ENCODE data around the gene ERN1. TPM values are rescaled to one million over a fixed set of nuclear protein-coding genes. Genes with fewer than 3 reads are reported as not detected.

The ERN1 gene
- polyA plus RNA-seq, 3 donors = 11.0 to 27.5 (median 13.7) TPM

GRCh38 chr17:64115822-64116534 lies 14.0 kb downstream of the ERN1 start:
- Histone ChIP-seq H3K36me3 (replicated peaks in 1 of 2; ENCODE audit: control insufficient read depth in 1 of 2, insufficient read depth in 2 of 2, low read length in 2 of 2) (peaks cover 0 to 7% of the 10 kb centered on the region in 2 donors), H3K4me3 (replicated peaks in 1 of 3; ENCODE audit: low read depth in 2 of 3, low read length in 3 of 3) (peak overlapping the region in 1 of 3 experiments; percentile 21), H3K4me1 (ENCODE audit: control insufficient read depth in 1 of 2, insufficient read depth in 2 of 2, low read length in 2 of 2) (peaks cover 67 to 74% of the 10 kb centered on the region in 2 donors), H3K27ac (ENCODE audit: low read depth in 1 of 2, low read length in 2 of 2) (peak overlapping the region in 1 of 2 donors; percentile 21), H3K4me2 (replicated peaks; ENCODE audit: extremely low read depth, low read length, poor library complexity, severe bottlenecking) (peak overlapping the region; percentile 33), H4K20me1 (ENCODE audit: insufficient read depth, low read length) (peaks cover 57% of the 10 kb centered on the region), H2AFZ (ENCODE audit: insufficient read depth, low read depth, low read length, poor library complexity, severe bottlenecking) (no peak overlapping the region), H3K9me3 (replicated peaks in 1 of 2; ENCODE audit: control insufficient read depth in 1 of 2, insufficient read depth in 1 of 2, low read length in 2 of 2) (no peaks in the 10 kb centered on the region), H3K27me3 (ENCODE audit: control insufficient read depth in 2 of 2, insufficient read depth in 2 of 2, low read length in 2 of 2) (no peaks in the 10 kb centered on the region), H3K79me2 (ENCODE audit: insufficient read depth, low read length) (peaks cover 95% of the 10 kb centered on the region), H3K9ac (ENCODE audit: insufficient read depth, low read length, poor library complexity, severe bottlenecking) (no peak overlapping the region)
- no peaks in the 10 kb centered on the region for H3K9me3 Mint-ChIP-seq
- 100% methylated on average over 2 of the region's 7 CpGs for WGBS (ENCODE audit: insufficient coverage)
- TF ChIP-seq CTCF (IDR thresholded peaks at IDR 0.05) = no peak
- DNase-seq = peak in 2 of 3 donors; percentile 60 to 70
- H3K4me1 Mint-ChIP-seq = peaks cover 70% of the 10 kb centered on the region
- peak overlapping the region in 1 of 2 donors; percentile 31 for H3K4me3 Mint-ChIP-seq
- H3K36me3 Mint-ChIP-seq = peaks cover 4 to 14% of the 10 kb centered on the region in 2 donors
- peaks cover 0 to 3% (median 0%) of the 10 kb centered on the region in 3 donors for H3K27me3 Mint-ChIP-seq (ENCODE audit: low read depth in 3 of 3)
- intact Hi-C loops (cut with micrococcal nuclease) = loop anchor here (5.0 kb wide), 2 partner anchors 34 to 54 kb away; no protein-coding TSS in a partner anchor
- peak overlapping the region in 6 of 7 donors; percentile 3 to 78 (median 52) for H3K27ac Mint-ChIP-seq

GRCh38 chr17:64115043-64115698 lies 14.8 kb downstream of the ERN1 start:
- H3K4me3 ChIP-seq (replicated peaks in 1 of 3; ENCODE audit: low read depth in 2 of 3, low read length in 3 of 3) = peak overlapping the region in 1 of 3 experiments; percentile 21
- peak overlapping the region in 1 of 2 donors; percentile 21 for H3K27ac ChIP-seq (ENCODE audit: low read depth in 1 of 2, low read length in 2 of 2)
- H4K20me1 ChIP-seq (ENCODE audit: insufficient read depth, low read length) = peaks cover 59% of the 10 kb centered on the region
- H3K4me3 Mint-ChIP-seq = no peak overlapping the region
- H3K36me3 ChIP-seq (replicated peaks in 1 of 2; ENCODE audit: control insufficient read depth in 1 of 2, insufficient read depth in 2 of 2, low read length in 2 of 2) = peaks cover 0 to 7% of the 10 kb centered on the region in 2 donors
- no peaks in the 10 kb centered on the region for H3K27me3 ChIP-seq (ENCODE audit: control insufficient read depth in 2 of 2, insufficient read depth in 2 of 2, low read length in 2 of 2)
- H3K36me3 Mint-ChIP-seq = peaks cover 7 to 12% of the 10 kb centered on the region in 2 donors
- no peak overlapping the region for H2AFZ ChIP-seq (ENCODE audit: insufficient read depth, low read depth, low read length, poor library complexity, severe bottlenecking)
- peaks cover 59 to 66% of the 10 kb centered on the region in 2 donors for H3K4me1 ChIP-seq (ENCODE audit: control insufficient read depth in 1 of 2, insufficient read depth in 2 of 2, low read length in 2 of 2)
- no peaks in the 10 kb centered on the region for H3K9me3 ChIP-seq (replicated peaks in 1 of 2; ENCODE audit: control insufficient read depth in 1 of 2, insufficient read depth in 1 of 2, low read length in 2 of 2)
- peak overlapping the region in 4 of 7 donors; percentile 3 to 73 (median 52) for H3K27ac Mint-ChIP-seq
- peaks cover 0 to 3% (median 0%) of the 10 kb centered on the region in 3 donors for H3K27me3 Mint-ChIP-seq (ENCODE audit: low read depth in 3 of 3)
- H3K9me3 Mint-ChIP-seq = no peaks in the 10 kb centered on the region
- peaks cover 95% of the 10 kb centered on the region for H3K79me2 ChIP-seq (ENCODE audit: insufficient read depth, low read length)
- peak overlapping the region; percentile 33 for H3K4me2 ChIP-seq (replicated peaks; ENCODE audit: extremely low read depth, low read length, poor library complexity, severe bottlenecking)
- WGBS (ENCODE audit: insufficient coverage) = 94% methylated on average over 8 of the region's 8 CpGs
- no peak overlapping the region for H3K9ac ChIP-seq (ENCODE audit: insufficient read depth, low read length, poor library complexity, severe bottlenecking)
- intact Hi-C loops (cut with micrococcal nuclease) = loop anchor here (5.0 kb wide), 2 partner anchors 33 to 53 kb away; no protein-coding TSS in a partner anchor
- DNase-seq = peak in 2 of 3 donors; percentile 32 to 42
- H3K4me1 Mint-ChIP-seq = peaks cover 65% of the 10 kb centered on the region
- TF ChIP-seq CTCF (IDR thresholded peaks at IDR 0.05) = no peak
